GM21526 (cell line): Measurements from ENCODE around the gene ALDH3A1.

Source experiments
- ATAC-seq: cut with Tn5 transposase; IDR thresholded peaks from one replicate; pipeline ENCODE4 v1.9.1; 2021; ENCODE audit warnings: moderate library complexity; ENCODE audit not compliant: unreplicated experiment, low FRiP score

The ALDH3A1 gene

DNA sequence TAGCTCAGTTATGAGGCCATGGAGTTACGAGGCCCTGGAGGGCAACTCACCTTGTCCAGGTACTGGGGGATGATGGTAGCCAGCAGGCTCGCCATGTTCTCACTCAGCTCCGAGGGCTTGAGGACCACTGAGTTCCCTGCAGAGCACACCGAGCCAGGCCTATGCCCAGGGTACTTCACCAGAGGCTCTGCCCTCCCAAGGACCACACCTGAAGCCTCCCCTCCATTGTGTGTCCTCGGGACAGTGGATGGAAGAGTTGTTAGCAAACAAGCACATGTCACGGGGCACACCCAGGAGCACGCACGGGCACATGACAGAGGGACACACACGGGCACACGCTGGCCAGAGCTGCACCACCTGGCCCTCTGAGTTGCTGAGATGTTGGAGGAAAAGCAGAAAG lies 5.6 kb downstream of the ALDH3A1 start:
- ATAC-seq, result no peak

DNA sequence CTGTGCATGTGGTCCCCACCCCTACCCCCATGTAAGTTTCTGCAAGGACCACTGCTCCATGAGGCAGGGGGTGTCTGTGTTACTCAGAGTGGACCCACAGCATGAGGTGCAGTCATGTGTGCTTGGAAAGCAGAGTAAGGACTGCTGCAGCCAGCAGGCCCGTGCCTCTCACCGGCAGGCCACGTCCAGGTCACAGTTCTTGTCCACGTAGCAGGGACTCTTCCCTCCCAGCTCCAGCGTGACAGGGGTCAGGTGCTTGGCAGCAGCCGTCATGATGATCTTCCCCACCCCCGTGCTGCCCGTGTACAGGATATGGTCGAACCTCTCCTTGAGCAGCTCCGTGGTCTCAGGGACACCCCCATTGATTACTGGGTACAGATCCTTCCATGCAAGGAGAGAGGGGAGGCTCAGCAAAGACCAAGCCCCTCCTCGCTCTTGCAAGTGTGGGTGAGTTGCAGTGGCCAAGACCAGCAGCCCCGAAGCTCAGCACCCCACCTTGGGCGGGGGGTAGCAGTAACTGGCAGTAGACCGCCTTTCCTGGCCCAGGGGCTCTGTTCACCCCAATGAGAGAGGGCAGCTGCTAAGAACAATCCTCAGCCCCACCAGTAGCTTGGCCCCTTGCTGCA lies 6.2 kb downstream of the ALDH3A1 start:
- no peak for ATAC-seq

DNA sequence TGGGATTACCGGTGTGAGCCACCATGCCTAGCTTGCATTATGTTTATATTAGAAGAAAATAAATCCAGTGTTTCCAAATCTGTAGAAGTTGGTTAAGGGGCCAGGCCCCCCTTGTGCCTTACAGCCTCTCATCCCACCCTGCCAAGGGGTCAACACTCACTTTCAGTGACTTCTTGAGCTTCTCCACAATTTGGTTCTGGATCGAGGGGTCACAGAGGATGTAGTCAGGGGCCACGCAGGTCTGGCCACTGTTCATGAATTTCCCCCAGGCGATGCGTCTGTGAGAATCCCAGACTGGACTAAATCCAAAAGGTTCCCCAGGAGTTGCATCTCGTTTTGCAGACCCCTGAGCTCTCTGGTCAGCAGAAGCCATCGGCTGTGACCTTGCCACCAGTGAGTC lies 7.2 kb downstream of the ALDH3A1 start:
- ATAC-seq, result no peak

DNA sequence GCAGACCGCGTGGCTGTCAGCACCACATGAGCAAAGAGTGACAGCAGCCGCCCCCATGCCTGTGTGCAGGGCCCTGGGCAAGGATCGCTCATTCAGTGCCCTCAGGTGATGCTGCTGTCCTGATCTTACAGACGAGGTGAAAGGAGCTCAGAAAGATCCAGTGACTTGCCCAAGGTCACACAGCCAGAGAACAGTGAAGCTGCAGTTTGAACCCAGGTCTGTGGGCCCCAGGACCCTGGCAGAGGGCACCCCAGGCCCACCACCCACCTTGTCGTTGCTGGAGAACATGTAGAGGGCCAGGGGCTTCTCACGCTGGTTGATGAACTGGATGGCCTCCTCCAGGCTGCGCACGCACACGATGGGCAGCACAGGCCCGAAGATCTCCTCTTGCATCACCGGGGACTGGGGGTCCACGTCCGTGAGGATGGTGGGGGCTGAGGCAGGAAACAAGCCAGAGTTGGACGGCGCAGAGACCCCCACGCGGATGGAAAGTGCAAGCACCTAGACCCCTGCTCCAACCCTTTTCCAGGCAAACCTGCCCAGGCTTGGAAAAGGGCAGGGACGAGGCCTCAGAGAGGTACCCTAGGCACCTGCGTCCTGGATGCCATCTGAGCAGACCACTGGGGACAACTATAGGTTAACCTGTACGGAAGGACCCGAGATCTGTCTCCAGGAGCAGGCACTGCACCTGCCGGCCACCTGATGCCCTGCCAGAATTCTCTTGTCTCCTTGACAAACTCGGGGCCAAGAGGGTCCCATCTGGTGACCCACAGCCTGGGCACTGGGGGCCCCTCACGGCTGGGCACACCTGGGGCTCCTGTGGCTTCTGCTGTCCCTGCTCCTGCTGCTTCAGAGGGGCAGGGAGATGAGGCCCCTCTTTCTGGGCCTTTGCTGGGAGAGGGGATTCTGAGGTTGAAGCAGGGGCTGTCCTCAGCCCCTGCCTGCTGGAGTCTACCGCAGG lies 8.6 kb downstream of the ALDH3A1 start:
- ATAC-seq, result no peak

DNA sequence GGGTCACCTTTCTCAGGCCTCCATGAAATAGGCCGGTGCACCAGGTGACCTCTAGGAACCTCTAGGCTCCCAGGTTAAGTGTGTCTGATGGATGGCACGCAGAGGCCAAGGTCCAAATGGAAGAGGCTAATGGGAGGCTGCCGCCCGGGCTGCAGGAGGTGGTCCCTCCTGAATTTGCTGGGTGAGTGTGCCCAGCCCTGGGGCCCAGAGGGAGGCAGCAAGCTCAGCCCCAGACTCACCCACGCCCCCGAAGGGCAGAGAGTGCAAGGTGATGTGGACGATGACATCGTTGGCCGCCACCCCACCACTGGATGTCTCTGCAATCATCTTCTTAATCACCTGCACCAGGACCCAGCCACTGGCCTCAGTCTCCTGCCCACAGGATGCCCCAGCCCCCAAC lies 9.3 kb downstream of the ALDH3A1 start:
- no peak for ATAC-seq

DNA sequence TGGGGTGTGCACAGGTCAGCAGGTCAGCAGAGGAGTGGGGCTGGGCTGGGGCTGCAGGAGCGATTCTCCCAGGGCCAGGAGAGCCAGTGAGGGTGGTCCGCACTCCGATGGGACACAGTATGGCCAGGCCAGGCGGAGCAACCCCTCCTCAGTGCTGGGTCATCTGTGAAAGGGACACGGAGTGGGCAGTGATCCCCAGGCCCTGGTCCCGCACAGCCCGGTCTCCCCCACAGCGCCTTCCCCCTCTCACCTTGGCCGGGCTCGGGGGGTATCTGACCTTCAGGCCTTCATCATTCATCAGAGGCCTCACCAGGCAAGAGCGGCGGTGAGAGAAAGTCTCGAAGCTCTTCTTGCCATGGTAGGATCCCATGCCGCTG lies 10.0 kb downstream of the ALDH3A1 start:
- ATAC-seq, result no peak

DNA sequence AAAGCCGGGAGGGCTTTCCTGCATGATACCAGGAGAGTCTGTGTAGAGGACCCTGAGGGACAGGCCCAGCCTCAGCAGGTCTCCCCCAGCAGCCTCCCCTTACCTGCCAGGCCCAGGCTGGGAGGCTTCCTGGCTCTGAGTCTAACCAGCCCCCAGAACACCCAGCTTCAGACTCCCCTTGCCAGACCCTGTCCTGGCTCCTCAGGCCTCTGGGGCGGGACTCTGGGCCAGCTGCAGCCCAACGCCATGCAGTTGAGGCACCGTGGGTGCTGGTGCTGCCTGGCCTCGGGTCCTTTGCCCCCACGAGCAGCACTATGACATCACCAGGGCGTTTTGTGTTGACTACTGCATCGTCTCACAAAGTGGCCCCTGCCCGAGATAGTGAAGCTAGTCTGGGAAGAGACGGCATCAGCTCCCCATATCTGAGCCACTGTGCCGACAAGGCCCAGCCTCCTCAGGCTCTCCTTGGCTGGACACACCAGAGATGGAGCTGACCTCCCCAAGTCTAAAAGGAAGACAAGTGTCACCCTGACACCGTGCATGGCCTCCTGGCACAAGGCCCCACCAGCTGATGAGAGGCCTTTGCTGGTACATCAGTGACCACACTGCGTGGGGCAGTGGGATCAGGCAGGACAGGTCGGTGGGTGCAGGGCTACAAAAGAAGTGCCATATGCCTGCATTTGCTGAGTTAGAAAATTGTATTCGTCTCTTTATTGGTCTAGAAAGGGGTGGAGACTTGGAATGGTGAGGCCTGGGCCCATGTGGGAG lies 10.6 kb downstream of the ALDH3A1 start:
- ATAC-seq, result no peak

DNA sequence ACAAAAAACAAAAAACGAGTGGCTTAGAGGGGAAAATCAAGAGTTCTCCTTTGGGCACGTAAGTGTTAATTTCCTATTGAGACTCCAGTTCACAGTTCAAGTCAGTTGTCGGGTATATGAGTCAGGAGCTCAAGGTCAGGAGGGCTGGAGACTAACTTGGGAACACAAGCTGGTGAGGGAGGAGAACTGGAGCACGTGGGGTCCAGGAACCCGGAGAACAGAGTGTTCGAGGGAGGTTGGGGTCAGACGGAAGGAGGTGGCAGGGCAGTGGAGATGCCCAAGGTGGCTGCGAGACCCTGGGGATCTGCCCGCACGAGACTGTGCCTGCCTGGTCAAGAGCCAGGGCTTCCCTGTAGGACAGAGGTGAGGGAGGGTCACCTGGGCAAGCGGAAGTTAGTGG lies 12.0 kb downstream of the ALDH3A1 start:
- ATAC-seq, result no peak

DNA sequence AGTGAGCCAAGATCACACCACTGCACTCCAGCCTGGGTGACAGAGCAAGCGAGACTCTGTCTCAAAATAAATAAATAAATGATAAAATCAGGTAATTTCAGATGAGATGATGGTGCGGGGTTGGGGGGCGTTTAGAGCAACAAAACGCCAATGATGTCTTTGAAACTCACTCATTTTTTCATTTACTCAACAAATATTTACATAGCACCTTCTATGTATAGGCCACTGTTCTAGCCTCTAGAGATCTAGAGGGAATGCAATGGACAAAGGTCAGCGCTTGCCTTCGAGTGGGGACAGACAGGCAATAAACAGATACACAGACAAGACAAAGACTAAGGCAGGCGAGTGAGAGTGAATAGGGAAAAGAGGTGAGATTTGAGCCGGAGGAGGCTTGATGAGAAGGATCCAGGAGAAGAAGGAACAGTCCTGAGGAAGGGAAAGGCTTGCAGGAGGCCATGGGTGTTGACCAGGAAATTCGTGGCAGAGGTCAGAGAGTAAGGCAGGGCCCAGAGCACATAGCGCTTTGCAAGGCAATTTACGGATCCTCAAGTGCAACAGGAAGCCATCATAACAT lies 14.1 kb downstream of the ALDH3A1 start:
- ATAC-seq, result no peak

DNA sequence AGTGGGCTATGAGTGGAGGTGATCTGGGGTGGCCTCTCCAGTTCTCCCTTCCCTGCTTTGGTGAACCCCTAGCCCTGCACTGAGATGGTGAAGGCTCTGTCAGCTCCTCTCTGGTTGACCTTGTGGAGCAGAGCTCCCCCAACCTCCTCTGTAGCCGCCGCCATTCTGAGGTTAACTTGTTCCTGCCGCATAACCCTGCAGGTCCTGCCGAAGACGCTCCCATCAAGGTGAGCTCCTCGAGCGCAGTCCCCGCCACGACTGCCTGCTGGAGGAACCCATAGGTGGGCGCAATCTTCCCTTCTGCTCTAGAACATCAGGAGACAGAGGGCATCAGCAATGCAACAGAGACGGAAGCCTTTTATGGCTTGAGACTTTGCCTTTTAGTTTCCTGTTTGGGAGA lies 16.5 kb downstream of the ALDH3A1 start:
- ATAC-seq, result no peak

DNA sequence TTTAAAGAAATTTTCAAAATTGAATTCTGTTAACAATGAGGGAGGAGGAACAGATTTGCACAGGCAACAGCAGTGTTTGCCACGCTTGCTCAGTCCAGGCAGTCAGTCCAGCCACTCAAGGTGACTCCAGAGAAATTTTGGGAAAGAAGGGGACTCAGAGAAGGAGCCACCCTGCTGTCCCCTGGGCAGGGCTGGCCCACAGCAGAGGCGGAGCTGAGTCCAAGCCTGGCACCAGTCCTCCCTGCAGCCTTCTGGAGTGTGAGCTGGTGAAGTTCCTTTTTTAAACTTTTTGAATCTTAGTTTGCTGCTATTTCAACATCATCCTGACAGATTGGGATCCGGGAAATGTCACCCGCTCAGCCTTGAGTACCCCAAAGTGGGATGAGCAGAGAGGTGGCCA lies 17.3 kb downstream of the ALDH3A1 start:
- ATAC-seq, result no peak

DNA sequence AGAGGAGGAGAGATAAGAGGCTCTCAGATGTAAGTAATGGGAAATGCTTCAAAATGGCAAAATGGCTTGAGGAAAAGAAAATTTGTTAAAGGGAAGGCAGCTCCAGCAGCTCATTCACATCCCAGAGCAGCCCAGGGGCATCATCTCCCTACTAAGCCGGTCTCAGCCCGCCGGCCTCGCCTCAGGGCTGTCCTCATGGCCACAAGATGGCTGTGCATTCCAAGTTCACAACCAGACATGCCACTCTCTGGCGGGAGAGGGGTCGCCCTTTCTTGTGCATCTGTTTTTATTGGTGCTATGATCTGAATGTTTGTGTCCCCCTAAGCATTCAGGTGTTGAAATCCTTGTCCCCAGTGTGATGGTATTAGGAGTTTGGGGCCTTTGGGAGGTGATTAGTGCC lies 18.2 kb downstream of the ALDH3A1 start:
- ATAC-seq, result no peak

DNA sequence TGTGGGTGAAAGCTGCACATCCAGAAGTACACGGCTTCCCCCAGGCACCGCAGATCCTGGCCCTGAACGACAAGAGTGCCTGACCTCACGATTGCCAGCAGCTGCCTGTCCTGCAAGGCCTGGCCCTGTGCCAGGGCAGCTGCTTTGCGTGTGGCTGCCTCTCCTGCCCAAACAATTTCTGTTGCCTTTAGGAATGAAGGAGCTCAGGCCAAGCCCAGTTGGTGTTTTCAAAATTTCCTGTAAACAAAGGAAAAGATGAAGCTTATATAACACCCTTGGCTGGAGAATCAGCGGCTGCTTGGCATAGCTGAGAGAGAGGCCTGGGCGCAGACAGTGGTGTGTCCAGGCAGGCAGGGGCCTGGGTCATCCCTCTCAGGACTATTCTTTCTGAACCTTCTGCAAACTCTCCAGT lies 20.0 kb downstream of the ALDH3A1 start:
- no peak for ATAC-seq

DNA sequence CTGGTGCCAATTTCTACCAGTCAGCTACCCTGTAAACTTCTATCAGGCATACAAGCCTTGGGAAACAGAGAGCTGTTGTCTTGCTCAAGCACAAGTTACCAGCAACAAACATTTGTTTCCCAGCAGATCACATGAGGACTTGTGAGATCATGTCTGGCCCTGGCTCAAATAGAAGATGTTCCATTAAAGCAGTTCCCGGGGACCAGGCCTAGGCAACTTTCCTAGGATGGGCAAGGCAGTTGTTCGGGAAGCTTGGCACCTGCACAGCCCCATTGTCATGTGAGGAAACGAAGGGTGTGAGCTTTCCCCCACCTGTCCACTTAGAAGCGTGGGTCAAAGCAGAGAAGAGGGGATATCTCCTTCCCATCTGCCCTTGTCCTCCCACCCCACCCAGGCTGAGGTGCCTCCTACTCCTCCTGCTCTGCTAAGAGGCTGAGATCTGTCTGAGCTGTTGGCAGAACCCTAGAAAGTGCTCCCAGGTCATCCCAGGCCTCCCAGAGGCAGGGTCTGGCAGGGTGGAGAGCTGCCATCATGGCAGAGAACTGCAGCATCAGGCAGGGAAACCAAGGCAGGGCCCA lies 20.5 kb downstream of the ALDH3A1 start:
- ATAC-seq, result no peak

DNA sequence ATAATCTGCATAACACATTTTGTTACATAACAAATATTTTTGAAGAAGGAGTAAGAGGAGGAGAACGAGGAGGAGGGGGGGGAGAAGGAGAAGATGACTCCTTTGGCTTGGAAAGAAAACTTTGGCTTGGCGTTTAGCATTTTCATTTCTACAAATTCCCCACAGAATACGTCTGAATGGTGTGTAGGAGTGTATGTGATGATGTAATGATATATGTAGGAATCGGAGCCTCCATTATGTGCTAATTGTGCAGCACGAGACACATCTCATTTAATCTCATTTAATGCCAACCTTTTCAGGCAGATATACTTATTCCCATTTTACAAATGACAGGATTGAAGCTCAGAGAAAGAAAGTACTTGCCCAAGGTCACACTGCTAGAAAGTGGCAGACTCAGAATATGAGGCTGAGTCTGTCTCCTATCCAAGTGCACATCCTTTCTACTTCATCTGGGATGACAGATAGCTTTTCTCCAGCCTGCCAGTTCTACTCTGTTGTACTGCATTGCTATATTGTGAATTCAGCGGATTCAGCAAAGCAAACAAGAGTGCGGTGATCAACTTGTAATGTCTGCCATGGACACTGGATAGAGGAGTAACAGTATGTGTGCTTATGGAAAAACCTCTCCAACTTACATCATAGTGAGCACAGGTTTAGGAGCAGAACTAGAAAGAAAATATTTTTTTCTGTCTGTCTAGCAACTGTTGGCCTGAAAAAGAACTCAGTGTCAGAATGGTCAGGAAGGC lies 21.3 kb downstream of the ALDH3A1 start:
- ATAC-seq, result no peak

DNA sequence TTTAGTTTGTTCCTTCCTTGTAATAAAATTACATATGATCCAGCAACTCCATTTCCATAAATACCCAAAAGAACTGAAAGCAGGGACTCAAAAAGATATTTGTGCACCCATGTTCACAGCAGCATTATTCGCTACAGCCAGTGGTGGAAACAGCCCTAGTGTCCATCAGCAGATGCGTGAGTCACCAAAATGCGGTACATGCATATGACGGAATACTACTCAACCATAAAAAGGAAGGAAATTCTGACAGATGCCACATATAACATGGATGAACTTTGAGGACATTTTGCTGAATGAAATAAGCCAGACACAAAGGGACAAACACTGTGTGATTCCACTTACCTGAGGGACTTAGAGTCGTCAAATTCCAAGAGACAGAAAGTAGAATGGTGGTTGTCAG lies 22.6 kb downstream of the ALDH3A1 start:
- no peak for ATAC-seq

DNA sequence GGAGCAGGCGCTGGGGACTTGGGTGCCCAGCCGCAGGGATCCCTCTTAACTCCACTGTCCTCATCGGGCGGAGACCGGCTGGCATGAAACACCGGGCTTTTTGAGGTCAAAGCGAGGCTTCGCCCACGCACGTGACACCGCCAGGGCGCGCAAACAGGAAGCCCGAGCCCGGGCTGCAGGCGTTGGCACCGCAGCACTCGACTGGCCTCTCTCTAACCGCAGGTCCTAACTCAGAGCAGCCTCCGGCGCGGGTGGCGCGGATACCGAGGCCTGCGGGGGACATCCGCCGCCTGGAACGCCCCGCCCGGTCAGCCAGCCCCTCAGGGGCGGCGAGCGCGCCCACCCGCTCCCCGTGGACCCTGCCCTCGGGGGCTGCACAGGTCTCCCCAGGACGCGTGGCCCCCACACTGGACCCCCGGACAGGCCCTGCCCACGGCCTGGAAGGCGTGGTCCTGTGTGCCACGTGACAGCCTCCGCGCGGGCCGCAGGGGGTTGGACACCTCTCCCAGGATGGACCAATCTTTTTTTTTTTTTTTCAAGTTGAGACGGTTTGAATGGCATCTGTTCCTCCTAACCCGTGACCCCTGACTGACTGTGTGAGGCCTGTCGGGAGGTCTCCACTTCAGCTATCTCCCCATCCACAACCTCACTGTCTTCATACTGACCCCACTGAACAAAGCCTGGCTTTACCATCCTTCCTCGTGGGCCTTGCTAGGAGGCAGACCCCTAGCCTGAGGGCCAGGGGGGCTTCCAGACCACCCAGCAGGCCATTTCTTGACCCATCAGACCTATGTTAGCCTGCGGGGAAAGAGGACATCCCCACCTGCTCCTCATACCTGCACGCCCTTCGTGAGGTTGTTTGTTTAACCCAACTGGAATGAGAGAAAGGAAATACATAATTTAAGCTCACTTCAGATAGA lies 23.3 kb downstream of the ALDH3A1 start:
- ATAC-seq, result no peak

DNA sequence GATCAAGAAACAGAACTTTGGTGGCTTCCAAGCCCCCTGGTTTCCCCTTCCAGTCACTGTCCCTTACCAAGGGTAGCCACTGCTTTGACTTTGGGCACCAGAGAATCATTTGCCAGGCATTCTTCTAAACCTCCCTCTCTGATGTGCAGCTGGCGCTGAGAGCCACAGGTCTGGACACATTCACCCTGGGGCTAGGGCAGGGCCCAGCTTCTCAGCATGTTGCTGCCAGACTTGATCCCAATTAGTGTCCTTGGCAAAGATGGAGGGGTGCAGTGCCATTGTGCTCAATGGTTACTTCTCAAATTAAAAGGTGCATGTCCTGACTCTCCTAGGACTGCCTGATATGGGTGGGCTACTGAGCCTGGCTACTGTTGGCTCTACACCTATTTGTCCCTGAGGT lies 24.1 kb downstream of the ALDH3A1 start:
- ATAC-seq, result no peak
